Measurements from ENCODE around the gene USP40. TPM values are rescaled to one million over a fixed set of nuclear protein-coding genes. Genes with fewer than 3 reads are reported as not detected.
A peak's percentile ranks its signal among the peaks of the same experiment; 100 is the strongest.

The USP40 gene
- total RNA-seq, 1 donor from 2014 or later, result 32.9 TPM

DNA sequence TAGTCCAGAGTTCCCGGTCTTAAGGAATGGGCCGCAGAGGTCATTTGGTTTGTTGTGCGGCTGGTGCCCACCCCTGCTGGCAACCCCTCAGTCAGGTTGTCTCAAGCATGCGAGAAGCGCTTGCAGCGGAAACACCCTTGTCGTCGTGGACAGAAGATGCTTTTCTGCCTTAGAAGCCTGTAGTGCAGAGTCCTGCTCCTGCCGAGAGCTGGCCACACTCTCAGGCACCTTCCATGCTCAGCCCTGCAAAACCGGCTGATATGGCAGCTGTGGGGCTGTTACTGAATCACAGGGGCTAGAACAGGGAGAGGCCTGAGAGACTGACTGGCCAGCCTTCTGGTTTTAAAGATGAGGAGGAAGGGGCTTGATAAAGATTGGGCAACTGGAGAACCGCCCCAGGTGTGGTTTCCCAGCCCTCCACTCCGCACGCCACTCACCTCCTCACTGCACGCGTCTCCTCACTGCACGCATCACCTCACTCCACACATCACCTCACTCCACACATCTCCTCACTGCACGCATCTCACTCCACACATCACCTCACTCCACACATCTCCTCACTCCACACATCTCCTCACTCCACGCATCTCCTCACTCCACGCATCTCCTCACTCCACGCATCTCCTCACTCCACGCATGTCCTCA is 103.6 kb downstream of the USP40 start:
- no peaks in the 10 kb centered on the region for H3K36me3 ChIP-seq
- H4K20me1 ChIP-seq (ENCODE audit: low read depth), result no peaks in the 10 kb centered on the region
- H3K36me3 Mint-ChIP-seq, result peaks cover 15% of the 10 kb centered on the region
- H3K4me3 Mint-ChIP-seq, result peak overlapping the region; percentile 2
- H3K4me1 ChIP-seq, result no peaks in the 10 kb centered on the region
- no peaks in the 10 kb centered on the region for H3K9me3 Mint-ChIP-seq
- no peak overlapping the region for H3K4me3 ChIP-seq
- H3K4me1 Mint-ChIP-seq, result no peaks in the 10 kb centered on the region
- H2AFZ ChIP-seq (replicated peaks), result no peak overlapping the region
- no peak overlapping the region for H3K27ac Mint-ChIP-seq
- no peaks in the 10 kb centered on the region for H3K27me3 ChIP-seq
- H3K9me3 ChIP-seq (ENCODE audit: low read depth), result no peaks in the 10 kb centered on the region
- H3K4me2 ChIP-seq, result no peak overlapping the region
- no peak overlapping the region for H3K27ac ChIP-seq
- H3K27me3 Mint-ChIP-seq (ENCODE audit: insufficient read depth, low read depth), result peaks cover 2% of the 10 kb centered on the region
- H3K79me2 ChIP-seq (ENCODE audit: low read depth), result no peaks in the 10 kb centered on the region
- no peaks in the 10 kb centered on the region for H3F3A ChIP-seq (ENCODE audit: low read depth)
- TF ChIP-seq EZH2 (IDR thresholded peaks at IDR 0.05) (no peak), EZH2phosphoT487 (IDR thresholded peaks at IDR 0.05) (no peak)
- TF ChIP-seq, protein P1, sequence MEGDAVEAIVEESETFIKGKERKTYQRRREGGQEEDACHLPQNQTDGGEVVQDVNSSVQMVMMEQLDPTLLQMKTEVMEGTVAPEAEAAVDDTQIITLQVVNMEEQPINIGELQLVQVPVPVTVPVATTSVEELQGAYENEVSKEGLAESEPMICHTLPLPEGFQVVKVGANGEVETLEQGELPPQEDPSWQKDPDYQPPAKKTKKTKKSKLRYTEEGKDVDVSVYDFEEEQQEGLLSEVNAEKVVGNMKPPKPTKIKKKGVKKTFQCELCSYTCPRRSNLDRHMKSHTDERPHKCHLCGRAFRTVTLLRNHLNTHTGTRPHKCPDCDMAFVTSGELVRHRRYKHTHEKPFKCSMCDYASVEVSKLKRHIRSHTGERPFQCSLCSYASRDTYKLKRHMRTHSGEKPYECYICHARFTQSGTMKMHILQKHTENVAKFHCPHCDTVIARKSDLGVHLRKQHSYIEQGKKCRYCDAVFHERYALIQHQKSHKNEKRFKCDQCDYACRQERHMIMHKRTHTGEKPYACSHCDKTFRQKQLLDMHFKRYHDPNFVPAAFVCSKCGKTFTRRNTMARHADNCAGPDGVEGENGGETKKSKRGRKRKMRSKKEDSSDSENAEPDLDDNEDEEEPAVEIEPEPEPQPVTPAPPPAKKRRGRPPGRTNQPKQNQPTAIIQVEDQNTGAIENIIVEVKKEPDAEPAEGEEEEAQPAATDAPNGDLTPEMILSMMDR (IDR thresholded peaks at IDR 0.05), result no peak
- H3K9ac ChIP-seq, result no peak overlapping the region
- no peak for DNase-seq (ENCODE audit: low spot score)

DNA sequence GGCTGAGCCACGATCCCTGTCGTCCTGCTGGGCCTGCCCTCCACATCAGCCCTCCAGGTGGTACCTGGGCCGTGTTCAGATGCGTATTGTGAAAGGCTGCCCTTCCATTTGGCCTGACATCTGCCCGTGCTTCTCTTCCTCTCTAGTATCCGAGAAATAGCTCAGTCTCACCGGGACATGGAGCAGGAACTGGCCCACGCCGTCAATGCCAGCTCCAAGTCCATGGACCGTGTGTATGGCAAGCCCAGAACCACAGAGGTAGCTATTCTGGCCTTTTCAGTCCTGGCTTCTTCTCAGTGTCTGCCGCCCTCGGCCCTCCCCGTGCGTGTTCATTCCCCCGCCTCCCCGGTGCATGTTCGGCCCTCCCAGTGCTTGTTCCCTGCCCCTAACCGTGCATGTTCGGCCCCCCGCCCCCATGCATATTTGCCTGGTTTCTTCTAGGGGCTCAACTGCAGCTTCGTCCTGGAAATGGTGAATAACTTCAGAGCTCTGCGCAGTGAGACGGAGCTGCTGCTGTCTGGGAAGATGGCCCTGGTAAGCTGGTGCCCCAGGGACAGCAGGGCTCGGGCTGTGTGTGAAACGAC is 104.3 kb downstream of the USP40 start:
- no peaks in the 10 kb centered on the region for H3K4me1 ChIP-seq
- H3K9me3 ChIP-seq (ENCODE audit: low read depth), result no peaks in the 10 kb centered on the region
- Mint-ChIP-seq H3K27ac (no peak overlapping the region), H3K4me1 (no peaks in the 10 kb centered on the region), H3K9me3 (no peaks in the 10 kb centered on the region), H3K27me3 (ENCODE audit: insufficient read depth, low read depth) (peaks cover 2% of the 10 kb centered on the region), H3K36me3 (peaks cover 20% of the 10 kb centered on the region), H3K4me3 (no peak overlapping the region)
- no peak overlapping the region for H3K4me2 ChIP-seq
- no peaks in the 10 kb centered on the region for H3K27me3 ChIP-seq
- no peak overlapping the region for H3K4me3 ChIP-seq
- no peaks in the 10 kb centered on the region for H3K79me2 ChIP-seq (ENCODE audit: low read depth)
- TF ChIP-seq, protein P1 (IDR thresholded peaks at IDR 0.05), result no peak
- TF ChIP-seq EZH2 (IDR thresholded peaks at IDR 0.05), result no peak
- TF ChIP-seq EZH2phosphoT487 (IDR thresholded peaks at IDR 0.05), result no peak
- no peak overlapping the region for H2AFZ ChIP-seq (replicated peaks)
- no peak overlapping the region for H3K9ac ChIP-seq
- no peak for DNase-seq (ENCODE audit: low spot score)
- H3F3A ChIP-seq (ENCODE audit: low read depth), result no peaks in the 10 kb centered on the region
- no peaks in the 10 kb centered on the region for H4K20me1 ChIP-seq (ENCODE audit: low read depth)
- no peaks in the 10 kb centered on the region for H3K36me3 ChIP-seq
- no peak overlapping the region for H3K27ac ChIP-seq

DNA sequence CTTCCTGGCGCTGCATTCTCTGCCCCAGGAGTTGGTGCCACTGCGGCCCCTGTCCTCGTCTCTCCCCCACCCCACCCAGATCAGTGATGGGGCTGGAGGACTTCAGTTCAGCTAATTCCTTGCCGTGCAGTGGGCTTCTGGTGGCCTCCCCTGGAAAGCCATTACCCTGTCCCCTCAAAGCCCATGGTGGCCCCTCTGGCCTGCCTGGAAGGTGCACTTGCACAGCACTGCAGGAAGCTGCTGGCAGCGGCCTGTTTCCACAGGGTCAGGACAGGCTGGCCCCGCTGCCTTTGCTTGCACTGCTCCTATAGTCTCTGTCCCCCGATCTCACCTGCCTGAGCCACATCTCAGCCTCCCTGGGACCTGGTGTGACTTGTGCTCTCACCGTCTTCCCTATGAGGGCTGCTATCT is 105.1 kb downstream of the USP40 start:
- no peak overlapping the region for H3K4me3 Mint-ChIP-seq
- no peaks in the 10 kb centered on the region for H3K79me2 ChIP-seq (ENCODE audit: low read depth)

More for the DNA sequence above, 105.1 kb downstream of the USP40 start:
- H2AFZ ChIP-seq (replicated peaks), result no peak overlapping the region
- no peaks in the 10 kb centered on the region for H3K4me1 ChIP-seq
- Mint-ChIP-seq H3K27me3 (ENCODE audit: insufficient read depth, low read depth) (peaks cover 2% of the 10 kb centered on the region), H3K36me3 (peaks cover 23% of the 10 kb centered on the region), H3K27ac (no peak overlapping the region), H3K9me3 (no peaks in the 10 kb centered on the region), H3K4me1 (no peaks in the 10 kb centered on the region)
- H3K4me2 ChIP-seq, result no peak overlapping the region
- TF ChIP-seq EZH2 (IDR thresholded peaks at IDR 0.05), result no peak
- no peak for TF ChIP-seq EZH2phosphoT487 (IDR thresholded peaks at IDR 0.05)
- TF ChIP-seq, protein P1 (IDR thresholded peaks at IDR 0.05), result no peak
- H3K9ac ChIP-seq, result no peak overlapping the region
- H3K9me3 ChIP-seq (ENCODE audit: low read depth), result no peaks in the 10 kb centered on the region
- no peak overlapping the region for H3K4me3 ChIP-seq
- H3K27me3 ChIP-seq, result no peaks in the 10 kb centered on the region
- no peaks in the 10 kb centered on the region for H3K36me3 ChIP-seq
- H3F3A ChIP-seq (ENCODE audit: low read depth), result no peaks in the 10 kb centered on the region
- DNase-seq (ENCODE audit: low spot score), result no peak
- no peaks in the 10 kb centered on the region for H4K20me1 ChIP-seq (ENCODE audit: low read depth)
- no peak overlapping the region for H3K27ac ChIP-seq
